DMS153 (cell line): Measurements from ENCODE around the gene SUGCT.

Experiments
- DNase-seq: peaks from one replicate; lab custom pipeline; 2025; lab: John Stamatoyannopoulos, UW

SUGCT gene

GRCh38 chr7:40527723-40528122 is 392.9 kb downstream of the SUGCT start:
- no peak for DNase-seq

- no peak for DNase-seq
Observed at GRCh38 chr7:40530292-40530691, 395.5 kb downstream of the SUGCT start.

- no peak for DNase-seq
Observed at GRCh38 chr7:40531956-40532355, 397.2 kb downstream of the SUGCT start.

- DNase-seq, result no peak
Observed at GRCh38 chr7:40535678-40536077, 400.9 kb downstream of the SUGCT start.

GRCh38 chr7:40536421-40536820 is 401.6 kb downstream of the SUGCT start:
- no peak for DNase-seq

GRCh38 chr7:40538281-40538680 is 403.5 kb downstream of the SUGCT start:
- DNase-seq, result no peak

- no peak for DNase-seq
Observed at GRCh38 chr7:40541336-40541735, 406.5 kb downstream of the SUGCT start.

GRCh38 chr7:40542982-40543741 is 408.4 kb downstream of the SUGCT start:
- no peak for DNase-seq

- DNase-seq, result no peak
Observed at GRCh38 chr7:40544221-40544723, 409.5 kb downstream of the SUGCT start.

GRCh38 chr7:40544871-40545303 is 410.1 kb downstream of the SUGCT start:
- DNase-seq, result no peak

GRCh38 chr7:40545739-40546138 is 410.9 kb downstream of the SUGCT start:
- DNase-seq, result no peak

- DNase-seq, result no peak
Observed at GRCh38 chr7:40546616-40547501, 412.1 kb downstream of the SUGCT start.

GRCh38 chr7:40549372-40550039 is 414.7 kb downstream of the SUGCT start:
- DNase-seq, result no peak

- no peak for DNase-seq
Observed at GRCh38 chr7:40551685-40552576, 417.1 kb downstream of the SUGCT start.

- no peak for DNase-seq
Observed at GRCh38 chr7:40560672-40561071, 425.9 kb downstream of the SUGCT start.

GRCh38 chr7:40566879-40567278 is 432.1 kb downstream of the SUGCT start:
- DNase-seq, result no peak

- no peak for DNase-seq
Observed at GRCh38 chr7:40569326-40569725, 434.5 kb downstream of the SUGCT start.

GRCh38 chr7:40570223-40570622 is 435.4 kb downstream of the SUGCT start:
- no peak for DNase-seq

- no peak for DNase-seq
Observed at GRCh38 chr7:40571796-40572195, 437.0 kb downstream of the SUGCT start.

GRCh38 chr7:40572810-40573465 is 438.1 kb downstream of the SUGCT start:
- no peak for DNase-seq

GRCh38 chr7:40579401-40579800 is 444.6 kb downstream of the SUGCT start:
- DNase-seq, result no peak
